MM.1S (cell line): ENCODE measurements around the gene TIMM44.

Source experiments
- CTCF ChIP-seq: fragments of 300-600 bp; sonication (generic); IDR thresholded peaks from 2 replicates; pipeline ENCODE4 v1.5.1; 2016; ENCODE audit warnings: antibody characterized with exemption, low read length, mixed read lengths
- EZH2 ChIP-seq: fragments of 300-600 bp; sonication (generic); optimal IDR thresholded peaks from 2 replicates; pipeline ENCODE3; 2017; ENCODE audit warnings: low read depth, mild to moderate bottlenecking, antibody characterized with exemption, low read length, mixed read lengths

DNA sequence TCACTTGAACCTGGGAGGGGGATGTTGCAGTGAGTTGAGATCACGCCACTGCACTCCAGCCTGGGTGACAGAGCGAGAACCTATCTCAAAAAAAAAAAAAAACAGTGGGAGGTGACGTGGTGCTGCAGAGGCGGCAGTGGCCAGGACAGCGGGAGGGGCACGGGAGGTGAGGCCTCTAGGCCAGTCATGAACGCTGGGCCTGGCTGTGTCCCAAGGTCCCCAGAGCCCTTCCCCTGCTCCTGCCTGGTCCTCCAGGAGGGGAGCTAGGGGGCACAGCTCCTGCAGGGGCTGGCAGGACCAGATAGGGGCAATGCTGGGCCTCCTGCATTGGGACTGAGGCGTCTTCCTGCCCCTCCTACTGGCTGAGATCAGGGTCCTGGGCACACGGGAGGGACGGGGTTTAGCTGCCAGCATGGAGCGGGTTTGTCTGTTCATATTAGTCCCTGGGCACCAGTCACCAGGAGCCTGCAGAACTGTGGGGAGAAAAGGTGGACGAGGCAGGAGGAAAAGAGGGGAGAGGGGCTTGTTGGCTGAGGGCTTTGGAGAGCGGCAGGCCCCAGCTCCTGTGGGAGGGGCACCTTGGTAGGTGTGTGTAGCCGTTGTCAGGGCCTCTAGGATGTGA is 35.3 kb downstream of the TIMM44 start:
- TF ChIP-seq CTCF, result no peak
- TF ChIP-seq EZH2, result no peak
